ENCODE results near the gene MMP13. TPM values are rescaled to one million over a fixed set of nuclear protein-coding genes. Genes with fewer than 3 reads are reported as not detected.

The MMP13 gene
- total and polyA plus RNA-seq, 9 of the 15 experiments (the other 6 are each of a cell fraction or from before 2014, with no cell fraction given) = not detected

DNA sequence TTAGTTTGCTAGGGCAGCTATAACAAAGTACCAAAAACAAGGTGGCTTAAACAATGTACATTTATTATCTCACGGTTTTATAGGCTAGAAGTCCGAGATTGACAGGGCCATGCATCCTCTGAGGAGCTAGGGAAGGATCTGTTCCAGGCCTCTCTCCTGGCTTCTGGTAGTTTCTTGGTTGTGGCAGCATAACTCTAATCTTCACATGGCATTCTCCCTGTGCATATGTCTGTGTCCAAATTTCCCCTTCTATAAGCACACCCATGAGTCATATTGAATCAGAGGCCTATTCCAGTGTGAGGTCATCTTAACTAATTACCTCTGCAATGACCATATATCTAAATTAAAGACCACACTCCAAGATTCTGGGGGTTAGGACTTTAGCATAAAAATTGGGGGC is 31.3 kb upstream of the MMP13 start:
- no peak for ATAC-seq
- Histone ChIP-seq H3K79me2 (ENCODE audit: control insufficient read depth, insufficient read depth, low read length) (no peaks in the 10 kb centered on the region), H3K4me1 (replicated peaks in 1 of 2; ENCODE audit: control insufficient read depth in 2 of 2, insufficient read depth in 2 of 2, low read length in 2 of 2) (no peaks in the 10 kb centered on the region), H2AFZ (ENCODE audit: low read depth, low read length) (no peak overlapping the region), H3K9me1 (ENCODE audit: control insufficient read depth, insufficient read depth, low read length) (no peaks in the 10 kb centered on the region), H3K4me2 (ENCODE audit: insufficient read depth, low read length) (no peak overlapping the region), H3K36me3 (ENCODE audit: control insufficient read depth, insufficient read depth, low read length) (no peaks in the 10 kb centered on the region), H3K27me3 (ENCODE audit: control insufficient read depth in 2 of 2, insufficient read depth in 2 of 2, low read length in 2 of 2) (no peaks in the 10 kb centered on the region), H4K20me1 (replicated peaks; ENCODE audit: control insufficient read depth, insufficient read depth, low read length) (no peaks in the 10 kb centered on the region), H3K27ac (ENCODE audit: extremely low read depth, low read depth, low read length) (no peak overlapping the region), H3K9ac (ENCODE audit: insufficient read depth in 1 of 2, low read depth in 2 of 2, low read length in 2 of 2) (no peak overlapping the region), H3K9me3 (replicated peaks; ENCODE audit: control insufficient read depth, insufficient read depth, low read depth, low read length) (no peaks in the 10 kb centered on the region), H3K4me3 (no peak overlapping the region)
- no TSS peak for BruUV-seq (replicated peaks)
- 0% methylated on average over 2 of the region's 2 CpGs for WGBS (ENCODE audit: insufficient coverage, low coverage, missing lambda C conversion rate)
- in situ Hi-C loops (cut with MboI) = no loop called here
- ChIA-PET POLR2A (interaction anchor here (0.8 kb wide), 1 partner anchor 41 kb away, joined by 3 read pairs; no protein-coding TSS in a partner anchor), CTCF (ENCODE audit: low intra/inter-chr PET ratio) (no interaction called here)
- DNase-seq (ENCODE audit: extremely low read depth in 1 of 4, low spot score in 3 of 4) = no peak
- FAIRE-seq = no peak
- TF ChIP-seq PHF21A (IDR thresholded peaks at IDR 0.05; ENCODE audit: borderline replicate concordance, low read depth) (no peak), C11orf30 (IDR thresholded peaks at IDR 0.05; ENCODE audit: low read depth) (no peak), CTBP1 (IDR thresholded peaks at IDR 0.05; ENCODE audit: borderline replicate concordance) (no peak), BRF1 (IDR thresholded peaks at IDR 0.05; ENCODE audit: borderline replicate concordance, extremely low read depth, insufficient read length) (no peak), HOXB6 (CRISPR knock-in tag; IDR thresholded peaks at IDR 0.05; ENCODE audit: borderline replicate concordance) (no peak), HNRNPLL (IDR thresholded peaks at IDR 0.05; ENCODE audit: low read depth, low read length, poor library complexity, severe bottlenecking) (no peak), ZEB2 (IDR thresholded peaks at IDR 0.05) (no peak), PHB2 (IDR thresholded peaks at IDR 0.05; ENCODE audit: low read depth) (no peak), RB1 (IDR thresholded peaks at IDR 0.05; ENCODE audit: low read depth) (no peak), MEIS2 (IDR thresholded peaks at IDR 0.05; ENCODE audit: partially characterized antibody) (no peak)
- TF ChIP-seq, protein P1, sequence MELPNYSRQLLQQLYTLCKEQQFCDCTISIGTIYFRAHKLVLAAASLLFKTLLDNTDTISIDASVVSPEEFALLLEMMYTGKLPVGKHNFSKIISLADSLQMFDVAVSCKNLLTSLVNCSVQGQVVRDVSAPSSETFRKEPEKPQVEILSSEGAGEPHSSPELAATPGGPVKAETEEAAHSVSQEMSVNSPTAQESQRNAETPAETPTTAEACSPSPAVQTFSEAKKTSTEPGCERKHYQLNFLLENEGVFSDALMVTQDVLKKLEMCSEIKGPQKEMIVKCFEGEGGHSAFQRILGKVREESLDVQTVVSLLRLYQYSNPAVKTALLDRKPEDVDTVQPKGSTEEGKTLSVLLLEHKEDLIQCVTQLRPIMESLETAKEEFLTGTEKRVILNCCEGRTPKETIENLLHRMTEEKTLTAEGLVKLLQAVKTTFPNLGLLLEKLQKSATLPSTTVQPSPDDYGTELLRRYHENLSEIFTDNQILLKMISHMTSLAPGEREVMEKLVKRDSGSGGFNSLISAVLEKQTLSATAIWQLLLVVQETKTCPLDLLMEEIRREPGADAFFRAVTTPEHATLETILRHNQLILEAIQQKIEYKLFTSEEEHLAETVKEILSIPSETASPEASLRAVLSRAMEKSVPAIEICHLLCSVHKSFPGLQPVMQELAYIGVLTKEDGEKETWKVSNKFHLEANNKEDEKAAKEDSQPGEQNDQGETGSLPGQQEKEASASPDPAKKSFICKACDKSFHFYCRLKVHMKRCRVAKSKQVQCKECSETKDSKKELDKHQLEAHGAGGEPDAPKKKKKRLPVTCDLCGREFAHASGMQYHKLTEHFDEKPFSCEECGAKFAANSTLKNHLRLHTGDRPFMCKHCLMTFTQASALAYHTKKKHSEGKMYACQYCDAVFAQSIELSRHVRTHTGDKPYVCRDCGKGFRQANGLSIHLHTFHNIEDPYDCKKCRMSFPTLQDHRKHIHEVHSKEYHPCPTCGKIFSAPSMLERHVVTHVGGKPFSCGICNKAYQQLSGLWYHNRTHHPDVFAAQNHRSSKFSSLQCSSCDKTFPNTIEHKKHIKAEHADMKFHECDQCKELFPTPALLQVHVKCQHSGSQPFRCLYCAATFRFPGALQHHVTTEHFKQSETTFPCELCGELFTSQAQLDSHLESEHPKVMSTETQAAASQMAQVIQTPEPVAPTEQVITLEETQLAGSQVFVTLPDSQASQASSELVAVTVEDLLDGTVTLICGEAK (IDR thresholded peaks at IDR 0.05) = no peak
- TF ChIP-seq, protein P1 (CRISPR knock-in tag; IDR thresholded peaks at IDR 0.05) = no peak
- intact Hi-C loops (cut with micrococcal nuclease) = no loop called here

Data from K562 (cell line).